ENCODE measurements around the gene GDF10.

GDF10 gene

GRCh38 chr10:47269294-47269693, 30.7 kb upstream of the GDF10 start:
- no peak for DNase-seq (ENCODE audit: low read depth in 2 of 2)

DNA sequence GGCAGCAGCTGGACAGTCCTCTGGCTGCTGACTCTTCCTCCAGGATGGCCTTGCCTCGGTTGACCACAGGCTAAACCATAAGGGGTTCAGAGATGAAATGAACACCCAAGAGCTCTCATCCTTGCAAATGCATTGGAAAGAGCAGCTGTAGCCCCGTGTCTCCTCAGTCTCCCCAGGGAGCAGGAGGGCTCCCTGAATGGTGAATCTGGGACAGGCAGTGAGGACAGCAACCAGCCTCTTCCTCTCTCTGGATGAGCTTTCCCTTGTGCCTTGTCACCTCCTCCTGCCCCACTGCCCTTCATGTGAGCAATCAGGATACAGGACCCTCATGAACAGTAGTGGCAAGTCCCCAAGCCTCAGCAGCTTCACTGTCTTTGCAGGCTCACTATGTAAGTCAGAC, 23.9 kb upstream of the GDF10 start:
- DNase-seq (ENCODE audit: low read depth in 2 of 2) = no peak

DNA sequence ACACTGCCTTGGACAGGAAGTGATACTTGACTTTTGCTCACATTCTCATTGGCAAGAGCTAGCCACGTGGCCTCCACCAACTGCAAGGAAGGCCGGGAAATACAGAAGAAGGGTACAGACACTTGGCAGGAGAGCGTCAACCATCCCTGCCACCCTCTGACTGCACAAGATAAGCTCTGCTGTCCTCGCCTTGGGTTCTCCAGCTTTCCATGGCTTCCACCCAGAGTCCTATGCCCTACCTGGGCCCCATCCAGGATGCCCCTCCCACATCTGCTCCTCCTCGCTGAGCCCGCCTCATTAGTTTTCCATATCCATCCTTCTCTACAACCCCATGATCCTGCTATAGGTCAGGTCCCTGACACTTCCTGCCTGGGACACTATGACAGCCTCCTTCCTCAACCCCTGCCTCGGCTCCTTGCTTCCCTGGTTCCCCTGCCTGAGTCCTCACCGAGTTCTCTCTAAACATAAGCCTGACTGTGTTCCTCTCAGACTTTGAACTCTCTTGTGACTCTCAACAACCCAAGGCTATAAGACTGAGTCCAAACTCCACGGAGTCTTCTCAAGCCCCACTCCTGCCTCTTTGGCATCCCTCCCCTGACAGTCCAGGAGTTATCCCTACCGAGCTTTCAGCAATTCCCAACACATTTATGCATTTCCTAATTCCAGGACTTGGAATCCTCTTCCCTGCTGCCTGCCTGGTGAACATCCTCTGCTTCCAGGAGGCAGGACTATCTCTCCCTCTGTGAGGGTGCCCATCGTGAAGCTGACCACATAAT, 23.2 kb upstream of the GDF10 start:
- DNase-seq (ENCODE audit: low read depth in 2 of 2) = no peak

- peak in 1 of 2 donors; percentile 21 for DNase-seq (ENCODE audit: low read depth in 2 of 2)
Observed at GRCh38 chr10:47277352-47278151, 22.4 kb upstream of the GDF10 start.

DNA sequence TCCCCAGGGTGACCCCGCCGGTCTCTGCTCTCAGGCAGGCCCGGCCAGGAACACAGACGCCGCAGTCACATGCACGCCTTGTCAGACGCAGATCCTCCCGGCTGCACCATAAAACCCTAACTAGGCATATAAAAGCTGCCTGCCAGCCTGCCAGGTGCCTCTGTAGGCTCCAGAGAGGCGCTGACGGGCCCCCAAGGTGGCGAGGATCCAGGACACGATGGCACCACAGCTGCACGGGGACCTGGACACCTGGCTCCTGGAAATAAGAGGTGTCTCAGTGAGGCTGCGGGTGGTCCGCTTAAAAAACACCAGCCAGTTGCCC, 21.9 kb upstream of the GDF10 start:
- no peak for DNase-seq (ENCODE audit: low read depth in 2 of 2)

DNA sequence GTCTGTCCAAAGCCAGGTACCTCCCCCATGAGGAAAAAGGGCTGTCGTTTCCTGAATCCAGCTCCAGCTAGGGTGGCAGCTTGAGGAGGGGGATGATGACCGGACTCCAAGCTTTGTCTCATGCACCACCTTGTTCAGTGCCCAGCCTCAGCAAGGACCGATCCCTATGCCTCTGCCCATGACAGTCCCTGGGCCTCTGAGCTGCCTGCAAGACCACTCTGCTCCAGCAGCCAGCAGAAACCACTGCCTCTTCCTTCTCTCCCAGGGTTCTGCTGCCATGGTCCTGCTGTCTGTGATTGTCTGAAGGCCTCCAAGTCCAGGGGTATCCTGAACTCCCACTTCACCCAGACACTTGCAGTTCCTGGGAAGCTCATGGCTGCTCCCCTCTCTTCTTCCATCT, 21.3 kb upstream of the GDF10 start:
- DNase-seq (ENCODE audit: low read depth in 2 of 2) = no peak

DNA sequence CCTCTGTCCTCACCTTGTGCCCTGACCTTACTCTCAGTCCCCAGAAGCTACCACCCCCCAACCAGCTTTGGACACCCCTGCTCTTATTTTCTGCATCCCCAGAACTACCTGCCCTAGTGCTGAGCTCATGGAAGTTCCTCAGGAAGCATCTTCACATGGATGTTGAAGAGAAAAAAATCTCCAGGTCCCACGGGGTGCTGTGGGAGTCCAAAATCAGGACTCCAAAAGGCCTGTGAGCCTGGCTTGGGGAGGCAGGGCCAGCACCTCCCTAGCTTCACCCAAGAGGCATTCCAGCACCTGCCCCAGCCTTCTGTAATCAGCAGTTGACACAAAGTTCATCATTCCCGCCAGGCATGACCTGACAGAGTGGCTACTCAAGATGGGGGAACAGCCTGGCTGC, 20.7 kb upstream of the GDF10 start:
- no peak for DNase-seq (ENCODE audit: low read depth in 2 of 2)

DNA sequence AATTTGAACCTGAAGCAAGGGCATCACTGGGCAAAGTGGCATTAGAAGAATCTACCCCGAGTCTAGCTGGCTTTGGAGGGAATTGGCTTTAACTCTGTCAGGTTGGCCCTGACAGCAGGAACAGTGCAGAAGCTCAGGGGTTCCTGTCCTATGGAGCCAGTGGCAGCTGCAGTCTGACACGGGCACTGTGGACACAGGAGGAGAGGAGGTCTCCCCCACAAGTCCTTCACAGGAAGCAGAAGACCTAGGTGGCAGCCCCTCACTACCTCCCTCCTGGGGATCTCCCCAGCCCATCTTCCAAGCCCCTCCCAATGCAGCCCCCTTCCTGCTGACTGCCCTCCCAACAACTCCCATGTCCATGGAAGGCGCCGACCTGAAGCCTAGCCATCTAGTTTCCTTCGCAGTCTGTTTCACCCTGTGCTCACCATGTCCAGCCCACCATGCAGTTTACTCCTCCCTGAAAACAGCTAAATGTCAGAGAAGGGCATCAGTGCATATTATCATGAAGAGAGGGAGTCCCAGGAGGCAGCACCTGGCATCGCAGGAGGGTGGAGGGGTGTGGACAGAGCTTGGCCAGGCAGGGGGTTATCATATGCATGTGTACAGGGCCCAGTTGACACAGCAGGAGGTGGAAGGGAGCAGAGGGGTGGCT, 17.9 kb upstream of the GDF10 start:
- no peak for DNase-seq (ENCODE audit: low read depth in 2 of 2)

DNA sequence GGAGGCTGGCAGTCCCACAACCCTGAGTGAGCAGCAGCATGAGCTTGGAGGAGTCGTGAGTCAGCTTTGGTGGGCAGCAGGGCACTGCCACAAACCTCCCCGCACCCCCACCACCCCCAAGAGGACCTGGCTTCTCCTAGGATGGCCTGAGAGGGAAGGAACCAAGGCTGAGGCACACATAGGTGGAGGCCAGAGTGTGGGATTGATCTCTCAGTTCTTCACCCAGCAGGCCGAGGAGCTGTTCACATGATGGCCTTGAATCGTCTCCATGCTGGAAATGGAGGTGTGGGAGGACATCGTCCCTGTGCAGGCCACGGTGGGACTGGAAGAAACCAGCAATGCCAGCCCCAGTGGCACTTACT, 17.4 kb upstream of the GDF10 start:
- DNase-seq (ENCODE audit: low read depth in 2 of 2) = no peak

DNA sequence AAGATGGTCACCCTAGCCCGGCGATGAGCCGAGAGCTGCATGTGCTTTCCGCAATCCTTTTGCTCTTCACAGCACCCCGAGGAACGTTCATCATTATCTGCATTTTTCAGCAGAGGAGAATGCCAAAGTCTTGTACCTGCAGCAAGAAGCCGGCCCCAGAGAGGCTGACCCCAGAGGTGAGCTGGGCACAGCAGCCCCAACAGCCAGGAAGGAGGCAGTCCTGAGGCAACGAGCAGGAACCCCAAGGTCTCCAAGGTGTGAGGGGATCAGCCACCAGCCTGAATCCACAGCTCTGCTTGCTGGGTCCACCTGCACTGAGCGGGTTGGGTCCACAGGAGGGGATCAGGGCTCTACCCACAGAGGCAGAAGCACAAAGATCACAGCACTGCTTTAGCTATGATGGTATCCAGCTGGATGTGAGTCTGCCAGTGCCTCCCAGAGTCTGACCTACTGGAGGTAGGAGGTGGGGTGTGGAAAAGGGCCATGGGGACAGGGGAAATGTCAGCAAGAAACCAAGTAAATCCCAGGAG, 16.8 kb upstream of the GDF10 start:
- no peak for DNase-seq (ENCODE audit: low read depth in 2 of 2)

GRCh38 chr10:47283848-47284247, 16.1 kb upstream of the GDF10 start:
- no peak for DNase-seq (ENCODE audit: low read depth in 2 of 2)

GRCh38 chr10:47285381-47286115, 14.4 kb upstream of the GDF10 start:
- no peak for DNase-seq (ENCODE audit: low read depth in 2 of 2)

DNA sequence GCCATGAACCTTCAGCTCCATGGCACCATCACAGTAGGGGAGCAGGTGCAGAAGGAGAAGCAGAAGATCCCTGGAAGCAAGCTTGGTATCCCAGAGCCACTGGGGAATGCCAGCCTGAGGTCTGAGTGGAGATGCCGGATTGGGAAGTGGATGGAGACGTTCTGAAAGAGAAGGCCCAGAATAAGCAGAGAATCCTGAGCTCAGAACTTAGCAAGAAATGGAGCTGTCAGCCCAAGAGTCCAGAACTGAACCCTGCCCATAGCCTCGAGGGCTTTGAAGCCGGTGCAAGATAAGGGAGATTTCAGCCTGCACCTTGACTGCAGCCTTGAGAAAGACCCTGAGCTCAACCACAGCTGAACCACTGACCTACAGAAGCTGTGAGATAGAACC, 13.9 kb upstream of the GDF10 start:
- no peak for DNase-seq (ENCODE audit: low read depth in 2 of 2)

- DNase-seq (ENCODE audit: low read depth in 2 of 2) = no peak
Observed at GRCh38 chr10:47286591-47287315, 13.2 kb upstream of the GDF10 start.

GRCh38 chr10:47287365-47287802, 12.6 kb upstream of the GDF10 start:
- DNase-seq (ENCODE audit: low read depth in 2 of 2) = no peak

GRCh38 chr10:47287805-47288204, 12.2 kb upstream of the GDF10 start:
- no peak for DNase-seq (ENCODE audit: low read depth in 2 of 2)

GRCh38 chr10:47288236-47288635, 11.8 kb upstream of the GDF10 start:
- no peak for DNase-seq (ENCODE audit: low read depth in 2 of 2)

GRCh38 chr10:47288916-47289495, 11.0 kb upstream of the GDF10 start:
- DNase-seq (ENCODE audit: low read depth in 2 of 2) = no peak

- no peak for DNase-seq (ENCODE audit: low read depth in 2 of 2)
Observed at GRCh38 chr10:47289921-47290320, 10.1 kb upstream of the GDF10 start.

- DNase-seq (ENCODE audit: low read depth in 2 of 2) = no peak
Observed at GRCh38 chr10:47290338-47290737, 9.7 kb upstream of the GDF10 start.

- no peak for DNase-seq (ENCODE audit: low read depth in 2 of 2)
Observed at GRCh38 chr10:47291682-47292081, 8.3 kb upstream of the GDF10 start.
